Measurements from ENCODE around the gene PLB1.

DNA sequence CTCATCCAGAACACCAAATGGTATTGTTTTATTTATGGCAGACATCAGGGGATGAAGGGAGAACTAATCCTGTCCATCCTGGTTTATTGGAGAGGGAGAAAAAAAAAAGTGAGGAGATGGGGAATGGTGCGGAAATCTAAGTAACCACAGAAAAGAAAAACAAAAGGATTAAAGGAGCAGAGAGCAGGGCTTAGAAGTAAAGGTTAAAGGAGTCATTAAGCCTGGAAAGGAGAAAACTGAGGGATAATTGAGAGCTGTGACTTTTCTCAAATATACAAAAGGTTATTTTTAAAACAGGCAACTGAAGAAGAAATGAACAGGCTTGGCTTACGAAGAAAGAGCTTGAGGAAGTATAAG lies 128.6 kb downstream of the PLB1 start:
- TF ChIP-seq POLR2AphosphoS5 (IDR thresholded peaks at IDR 0.05; ENCODE audit: borderline replicate concordance, low read depth, low read length) (no peak), EZH2 (IDR thresholded peaks at IDR 0.05) (no peak)
